NCI-H446 (cell line): Measurements from ENCODE around the gene ARHGAP6.
"Not testable (repeated sequence)": the region's sequence is repeated elsewhere in the genome, so short reads cannot be mapped to it uniquely, and the experiment has no call there.

Experiments used
- DNase-seq, 2 experiments: peaks; one replicate each; lab custom pipeline; 2025; lab: John Stamatoyannopoulos, UW

ARHGAP6 gene

GRCh38 chrX:11525685-11526084, 140.0 kb downstream of the ARHGAP6 start:
- no peak for DNase-seq

- not testable (repeated sequence) for DNase-seq
Observed at GRCh38 chrX:11519234-11519633, 146.5 kb downstream of the ARHGAP6 start.

GRCh38 chrX:11509786-11510185, 155.9 kb downstream of the ARHGAP6 start:
- no peak for DNase-seq

DNA sequence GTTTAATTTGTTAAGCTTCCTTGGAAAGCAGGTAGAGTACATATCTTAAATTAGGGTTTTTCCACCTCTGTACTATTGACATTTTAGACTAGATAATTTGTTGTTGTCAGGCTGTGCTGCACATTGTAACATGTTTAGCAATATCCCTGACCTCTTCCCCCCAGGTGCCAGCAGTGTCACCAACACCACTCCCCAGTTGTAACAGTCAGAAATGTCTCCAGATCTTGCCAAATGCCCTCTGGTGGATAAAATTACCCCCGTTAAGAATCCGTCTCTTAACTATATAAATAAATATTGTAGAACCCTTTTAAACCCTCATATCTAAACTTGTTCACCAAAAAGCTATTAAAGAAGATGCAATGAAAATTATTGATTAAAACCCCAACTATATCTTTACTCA, 161.5 kb downstream of the ARHGAP6 start:
- no peak for DNase-seq

GRCh38 chrX:11499076-11500044, 166.4 kb downstream of the ARHGAP6 start:
- no peak for DNase-seq

DNA sequence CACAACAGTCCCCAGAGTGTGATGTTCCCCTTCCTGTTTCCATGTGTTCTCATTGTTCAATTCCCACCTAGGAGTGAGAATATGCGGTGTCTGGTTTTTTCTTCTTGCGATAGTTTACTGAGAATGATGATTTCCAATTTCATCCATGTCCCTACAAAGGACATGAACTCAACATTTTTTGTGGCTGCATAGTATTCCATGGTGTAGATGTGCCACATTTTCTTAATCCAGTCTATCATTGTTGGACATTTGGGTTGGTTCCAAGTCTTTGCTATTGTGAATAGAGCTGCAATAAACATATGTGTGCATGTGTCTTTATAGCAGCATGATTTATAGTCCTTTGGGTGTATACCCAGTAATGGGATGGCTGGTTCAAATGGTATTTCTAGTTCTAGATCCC, 174.3 kb downstream of the ARHGAP6 start:
- not testable (repeated sequence) for DNase-seq

DNA sequence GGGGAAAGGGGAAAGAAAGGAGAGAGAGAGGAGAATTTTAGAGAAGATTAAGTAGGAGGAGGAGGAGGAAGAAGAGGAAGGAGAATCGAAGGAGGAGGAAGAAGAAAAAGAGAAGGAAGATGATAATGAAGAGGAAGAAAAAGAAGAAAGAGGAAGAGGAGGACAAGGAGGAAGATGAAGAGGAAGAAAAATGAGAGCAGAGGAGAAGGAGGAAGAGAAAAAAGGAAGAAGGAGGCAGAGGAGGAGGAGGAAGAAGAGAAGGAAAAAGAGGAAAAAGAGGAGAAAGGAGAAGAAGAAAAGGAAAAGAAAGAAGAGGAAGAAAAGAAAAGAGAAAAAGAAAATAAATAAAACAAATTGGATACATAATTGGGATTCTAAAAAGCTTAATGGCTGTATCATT, 181.4 kb downstream of the ARHGAP6 start:
- no peak for DNase-seq

DNA sequence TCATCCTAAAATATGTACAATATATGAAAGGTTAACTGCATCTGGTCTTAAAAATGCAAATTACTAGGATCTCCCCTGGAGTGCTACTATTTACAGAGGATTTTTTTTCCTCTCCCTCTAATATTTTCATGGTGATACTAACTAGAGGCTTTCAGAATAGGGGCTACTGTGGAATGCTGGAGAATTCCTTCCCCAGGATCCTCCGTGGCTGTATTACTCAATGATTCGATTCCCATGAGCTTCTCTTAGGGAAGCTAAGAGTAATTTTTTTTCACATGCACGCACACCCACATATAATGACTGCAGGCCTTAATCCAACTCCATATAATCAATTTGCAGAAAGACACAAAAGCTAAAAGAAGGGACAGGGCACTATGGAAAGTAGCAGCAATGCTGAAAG, 184.7 kb downstream of the ARHGAP6 start:
- DNase-seq: no peak

GRCh38 chrX:11480626-11481025, 185.1 kb downstream of the ARHGAP6 start:
- DNase-seq: no peak

GRCh38 chrX:11478911-11479310, 186.8 kb downstream of the ARHGAP6 start:
- no peak for DNase-seq

GRCh38 chrX:11478026-11478425, 187.7 kb downstream of the ARHGAP6 start:
- no peak for DNase-seq

DNA sequence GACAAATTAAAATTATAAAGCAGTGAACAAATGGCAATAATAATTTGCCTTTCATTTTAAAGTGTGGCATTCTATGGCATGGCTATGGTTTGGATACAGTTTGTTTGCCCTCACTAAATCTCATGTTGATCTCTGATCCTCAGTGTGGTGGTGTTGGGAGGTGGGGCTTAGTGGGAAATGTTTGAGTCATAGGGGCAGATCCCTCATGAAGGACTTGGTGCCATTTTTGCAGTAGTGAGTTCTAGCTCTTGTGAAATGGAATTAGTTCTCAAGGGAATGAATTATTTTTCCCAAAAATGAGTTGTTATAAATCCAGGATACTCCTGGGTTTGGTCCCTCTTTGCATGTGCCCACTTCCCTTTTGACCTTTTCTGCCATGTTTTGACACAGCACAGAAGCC, 191.1 kb downstream of the ARHGAP6 start:
- DNase-seq: no peak

DNA sequence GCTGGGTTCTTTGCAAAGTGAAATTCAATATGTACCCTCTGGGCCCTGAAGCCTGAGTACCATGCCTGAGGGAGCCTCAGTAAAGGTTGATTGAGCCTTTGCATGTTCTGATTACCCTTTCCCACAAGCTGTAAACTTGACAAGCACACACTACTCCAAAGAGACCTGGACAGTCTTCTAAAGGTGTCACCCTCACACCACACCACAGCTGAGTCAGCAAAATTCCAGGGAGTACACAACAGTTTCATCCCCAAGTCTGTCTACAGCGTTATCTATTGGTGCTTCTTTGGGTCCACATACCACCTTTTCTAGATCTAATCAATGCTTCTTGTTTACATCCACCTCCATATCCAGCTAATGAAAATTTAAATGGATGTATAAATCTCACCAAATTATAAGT, 191.7 kb downstream of the ARHGAP6 start:
- DNase-seq: no peak

DNA sequence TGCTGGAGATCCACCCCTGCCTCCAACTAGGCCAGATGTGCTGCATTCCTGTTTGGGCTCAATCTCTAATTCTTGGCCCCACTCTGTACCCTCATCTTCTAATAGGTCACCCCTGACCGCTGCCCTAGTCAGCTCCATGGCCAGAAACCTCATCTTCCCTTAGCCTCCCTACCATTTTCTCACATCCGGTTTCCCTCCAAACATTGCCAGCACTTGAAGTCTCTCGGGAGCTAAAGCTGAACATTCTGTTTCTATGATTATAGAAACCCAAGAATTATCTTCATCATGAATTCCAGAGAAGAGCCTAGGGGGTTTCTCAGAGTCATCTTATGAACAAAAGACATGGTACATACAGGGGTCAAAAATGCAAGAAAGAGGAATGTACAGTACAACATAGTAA, 192.8 kb downstream of the ARHGAP6 start:
- no peak for DNase-seq

DNA sequence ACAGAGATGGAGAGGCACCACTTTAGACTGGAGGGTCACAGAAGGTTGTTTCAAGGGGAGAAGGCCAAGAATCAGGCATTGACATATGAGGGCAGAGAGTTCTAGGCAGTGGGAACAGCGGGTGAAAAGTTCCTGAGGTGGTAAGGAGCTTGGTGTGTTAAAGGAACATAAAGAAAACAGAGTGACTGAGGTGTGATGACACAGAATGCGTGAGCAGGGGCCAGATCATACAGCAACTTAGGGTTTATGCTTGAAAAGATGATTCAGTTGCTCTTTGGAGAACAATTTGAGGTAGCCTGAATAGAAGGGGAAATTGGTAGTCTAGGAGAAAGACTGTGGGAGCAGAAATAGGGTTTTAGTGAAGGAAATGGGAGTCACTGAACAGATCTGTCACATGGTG, 193.3 kb downstream of the ARHGAP6 start:
- no peak for DNase-seq

GRCh38 chrX:11470250-11470974, 195.3 kb downstream of the ARHGAP6 start:
- DNase-seq: no peak

- no peak for DNase-seq
Observed at GRCh38 chrX:11465648-11466411, 199.9 kb downstream of the ARHGAP6 start.

DNA sequence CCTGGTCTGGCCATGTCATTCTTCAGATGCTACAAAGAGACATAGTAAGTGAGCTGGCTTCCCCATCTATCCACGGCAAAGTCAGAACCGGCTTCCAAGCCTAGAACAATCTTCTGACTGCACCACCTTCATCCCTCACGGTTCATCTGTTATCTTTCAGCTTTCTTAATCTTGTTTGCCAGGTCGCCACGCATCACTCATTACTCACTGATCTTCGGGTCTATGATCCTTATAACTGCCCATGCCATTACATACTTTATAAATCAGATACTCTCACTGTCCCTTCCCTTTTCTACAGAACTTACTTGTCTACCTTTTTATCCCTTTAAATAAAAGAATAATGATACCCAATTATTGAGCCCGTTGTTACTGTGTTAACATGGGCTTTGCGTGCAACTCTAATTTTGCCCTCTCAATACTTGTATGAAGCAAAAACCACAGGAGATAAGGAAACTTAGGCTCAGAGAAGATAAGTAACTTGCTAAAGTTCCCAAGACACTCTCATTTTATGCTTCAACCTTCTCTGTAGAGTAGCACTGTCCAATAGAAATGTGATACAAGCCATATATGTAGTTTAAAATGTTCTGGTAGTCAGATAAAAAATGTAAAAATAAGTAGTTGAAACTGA, 200.8 kb downstream of the ARHGAP6 start:
- no peak for DNase-seq

- DNase-seq: no peak
Observed at GRCh38 chrX:11464380-11464779, 201.3 kb downstream of the ARHGAP6 start.

- DNase-seq: no peak
Observed at GRCh38 chrX:11462648-11463047, 203.1 kb downstream of the ARHGAP6 start.

DNA sequence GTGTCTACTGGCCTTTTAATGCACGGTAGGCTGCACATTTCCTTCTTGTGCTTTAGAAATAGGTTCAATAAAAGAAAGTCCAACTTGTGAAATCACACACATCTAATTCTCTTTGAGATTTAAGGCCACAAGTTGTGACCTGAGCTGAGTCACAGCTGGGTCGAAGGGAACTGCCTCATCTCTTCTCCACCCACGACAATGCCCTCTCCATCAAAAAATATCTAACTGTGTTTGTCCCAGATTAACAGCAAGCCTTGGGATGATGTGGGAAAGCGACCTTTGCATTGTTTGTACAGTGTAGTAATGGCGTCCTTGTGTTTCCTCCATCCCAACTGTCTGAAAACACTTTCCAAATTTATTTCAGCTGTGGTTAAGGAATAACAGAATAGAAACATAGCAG, 203.6 kb downstream of the ARHGAP6 start:
- no peak for DNase-seq
